Measurements from ENCODE around the gene NES.

NES gene

GRCh38 chr1:156676820-156677615 is at the start of gene NES:
Gene NES, minus strand, starts transcription at chr1:156677407. Its CDS starts 143 bp downstream, at chr1:156677264.
- no peak for DNase-seq

GRCh38 chr1:156726549-156727226 is 49.5 kb upstream of the NES start:
- DNase-seq: peak; percentile 71

GRCh38 chr1:156725683-156726280 is 48.6 kb upstream of the NES start:
- DNase-seq: peak; percentile 89

GRCh38 chr1:156721535-156721934 is 44.3 kb upstream of the NES start:
- DNase-seq: peak; percentile 65

- no peak for DNase-seq
Observed at GRCh38 chr1:156721131-156721530, 43.9 kb upstream of the NES start.

GRCh38 chr1:156717351-156717750 is 40.1 kb upstream of the NES start:
- no peak for DNase-seq

GRCh38 chr1:156714830-156715229 is 37.6 kb upstream of the NES start:
- no peak for DNase-seq

- DNase-seq: no peak
Observed at GRCh38 chr1:156712626-156713025, 35.4 kb upstream of the NES start.

- DNase-seq: no peak
Observed at GRCh38 chr1:156711011-156711817, 34.0 kb upstream of the NES start.

GRCh38 chr1:156709757-156710489 is 32.7 kb upstream of the NES start:
- DNase-seq: no peak

GRCh38 chr1:156709031-156709430 is 31.8 kb upstream of the NES start:
- DNase-seq: no peak

- no peak for DNase-seq
Observed at GRCh38 chr1:156708218-156708661, 31.0 kb upstream of the NES start.

GRCh38 chr1:156707417-156708217 is 30.4 kb upstream of the NES start:
- no peak for DNase-seq

GRCh38 chr1:156706657-156707416 is 29.6 kb upstream of the NES start:
- no peak for DNase-seq

- peak; percentile 55 for DNase-seq
Observed at GRCh38 chr1:156705918-156706656, 28.9 kb upstream of the NES start.

- no peak for DNase-seq
Observed at GRCh38 chr1:156705321-156705917, 28.2 kb upstream of the NES start, which contains the start of gene CRABP2. Gene CRABP2, minus strand, starts transcription at chr1:156705583. Its CDS starts 137 bp downstream, at chr1:156705446.

- no peak for DNase-seq
Observed at GRCh38 chr1:156704930-156705320, 27.7 kb upstream of the NES start.

- no peak for DNase-seq
Observed at GRCh38 chr1:156704166-156704711, 27.0 kb upstream of the NES start.

- no peak for DNase-seq
Observed at GRCh38 chr1:156703741-156704140, 26.5 kb upstream of the NES start.

All from activated CD4-positive, alpha-beta T cell treated with anti-CD3 and anti-CD28 coated beads, Interleukin-2, amount 50 U/mL, for 16 hours (primary cell).